Prostate gland (tissue), 2 donors: ENCODE results near the gene SQSTM1.

Experiments
- POLR2A ChIP-seq: fragments of 450-650 bp; IDR thresholded peaks from one replicate; pipeline ENCODE4 v1.6.1; 2016; ENCODE audit warnings: antibody characterized with exemption, mild to moderate bottlenecking
- POLR2AphosphoS5 ChIP-seq: sonication (generic); formaldehyde crosslinking; IDR thresholded peaks from one replicate; pipeline ENCODE4 v1.6.1; 2017; ENCODE audit warnings: antibody characterized with exemption
- TF ChIP-seq, protein P1 (sequence below), 4 experiments: fragments of 200-600 bp in 2 of 4; fragments of 450-650 bp in 2 of 4; sonication (generic) in 2 of 4; IDR thresholded peaks; 1 replicate in 3 of 4; 2 replicates in 1 of 4; pipeline ENCODE4 v1.5.1; 2016 to 2019; ENCODE audit warnings: antibody characterized with exemption in 4 of 4, mild to moderate bottlenecking in 2 of 4, moderate library complexity in 2 of 4

- TF ChIP-seq POLR2A (no peak), POLR2AphosphoS5 (no peak)
- TF ChIP-seq, protein P1, sequence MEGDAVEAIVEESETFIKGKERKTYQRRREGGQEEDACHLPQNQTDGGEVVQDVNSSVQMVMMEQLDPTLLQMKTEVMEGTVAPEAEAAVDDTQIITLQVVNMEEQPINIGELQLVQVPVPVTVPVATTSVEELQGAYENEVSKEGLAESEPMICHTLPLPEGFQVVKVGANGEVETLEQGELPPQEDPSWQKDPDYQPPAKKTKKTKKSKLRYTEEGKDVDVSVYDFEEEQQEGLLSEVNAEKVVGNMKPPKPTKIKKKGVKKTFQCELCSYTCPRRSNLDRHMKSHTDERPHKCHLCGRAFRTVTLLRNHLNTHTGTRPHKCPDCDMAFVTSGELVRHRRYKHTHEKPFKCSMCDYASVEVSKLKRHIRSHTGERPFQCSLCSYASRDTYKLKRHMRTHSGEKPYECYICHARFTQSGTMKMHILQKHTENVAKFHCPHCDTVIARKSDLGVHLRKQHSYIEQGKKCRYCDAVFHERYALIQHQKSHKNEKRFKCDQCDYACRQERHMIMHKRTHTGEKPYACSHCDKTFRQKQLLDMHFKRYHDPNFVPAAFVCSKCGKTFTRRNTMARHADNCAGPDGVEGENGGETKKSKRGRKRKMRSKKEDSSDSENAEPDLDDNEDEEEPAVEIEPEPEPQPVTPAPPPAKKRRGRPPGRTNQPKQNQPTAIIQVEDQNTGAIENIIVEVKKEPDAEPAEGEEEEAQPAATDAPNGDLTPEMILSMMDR (IDR thresholded peaks at IDR 0.05): no peak
These were observed 5.0 kb downstream of the SQSTM1 start for GRCh38 chr5:179825655-179826182.
